Skeletal muscle tissue (tissue), 4 donors: ENCODE measurements around the gene SORL1. TPM values are rescaled to one million over a fixed set of nuclear protein-coding genes. Genes with fewer than 3 reads are reported as not detected.

Experiments used
- H3K27ac ChIP-seq: one replicate; pipeline ENCODE4 v1.7.0; 2013; ENCODE audit warnings: mild to moderate bottlenecking, low read depth, low read length, inconsistent platforms
- H3K27me3 ChIP-seq, 3 donors: one replicate each; pipeline ENCODE4 v1.7.0; 2013; ENCODE audit warnings: low read length in 3 of 3; ENCODE audit not compliant: control insufficient read depth in 3 of 3, insufficient read depth in 3 of 3
- H3K36me3 ChIP-seq, 3 donors: one replicate each; pipeline ENCODE4 v1.7.0; 2013; ENCODE audit warnings: low read length in 3 of 3; ENCODE audit not compliant: control insufficient read depth in 3 of 3, insufficient read depth in 3 of 3
- H3K4me1 ChIP-seq, 3 donors: one replicate each; pipeline ENCODE4 v1.7.0; 2013; ENCODE audit warnings: low read length in 3 of 3, mild to moderate bottlenecking in 3 of 3; ENCODE audit not compliant: control insufficient read depth in 3 of 3, insufficient read depth in 3 of 3
- H3K4me3 ChIP-seq, 3 donors: one replicate each; pipeline ENCODE4 v1.7.0; 2013; ENCODE audit warnings: low read length in 3 of 3
- H3K9ac ChIP-seq, 3 donors: one replicate each; pipeline ENCODE4 v1.7.0; 2013; ENCODE audit warnings: low read length in 3 of 3, mild to moderate bottlenecking in 3 of 3, moderate library complexity in 2 of 3, low read depth in 1 of 3
- H3K9me3 ChIP-seq, 3 donors: one replicate each; pipeline ENCODE4 v1.7.0; 2013; ENCODE audit warnings: low read length in 3 of 3; ENCODE audit not compliant: control insufficient read depth in 3 of 3
- total RNA-seq: library from RNA; depleted of rRNA; stranded (reverse); fragments of >200 nt; gene quantifications from one replicate; pipeline ENCODE4 v1.2.3, GENCODE V29; 2014
- donor health status: Osteomylitis.

SORL1 gene
- total RNA-seq, 1 donor from 2014 or later = 6.3 TPM

DNA sequence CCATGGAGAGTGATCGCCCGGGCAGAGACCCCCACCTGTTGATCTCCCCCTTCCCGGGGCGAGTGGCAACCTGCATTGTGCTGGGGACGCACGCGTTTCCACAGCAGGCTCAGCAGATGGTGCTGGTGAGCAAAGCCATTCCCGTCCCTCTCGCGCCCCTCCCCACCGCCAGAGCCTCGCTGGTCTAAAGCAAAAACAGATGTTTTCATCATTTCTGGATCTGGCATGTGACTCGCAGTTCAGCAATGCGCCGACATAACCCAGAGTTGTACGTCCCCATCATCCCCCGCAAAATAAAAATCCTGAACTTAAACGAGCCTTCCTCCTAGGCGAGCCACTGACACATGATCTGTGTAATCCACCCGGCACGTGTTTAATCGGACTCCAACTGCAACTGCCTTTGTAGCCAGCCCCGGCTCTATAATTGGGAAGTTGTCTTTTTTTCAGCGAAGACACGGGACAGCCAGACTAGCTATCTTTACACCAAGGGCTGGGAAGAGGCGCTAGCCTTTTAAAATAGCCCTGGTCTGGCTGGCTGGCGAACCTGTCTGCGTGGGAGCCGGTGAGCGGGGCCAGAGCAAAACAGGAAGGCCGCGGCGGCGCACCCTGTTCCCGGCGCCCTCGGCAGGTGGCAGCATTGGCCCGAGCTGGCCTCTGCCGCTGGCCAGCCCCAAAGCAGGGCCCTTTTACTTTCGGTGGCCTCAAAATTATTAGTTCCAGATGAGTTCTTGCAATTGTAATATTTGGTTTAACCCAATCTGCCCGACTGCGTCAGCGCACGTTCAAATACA lies 203.6 kb downstream of the SORL1 start:
- H3K4me3 ChIP-seq = peak overlapping the region; percentile 61 to 85 (median 78)
- H3K36me3 ChIP-seq = no peaks in the 10 kb centered on the region
- peak overlapping the region; percentile 78 to 87 (median 83) for H3K9ac ChIP-seq
- H3K27me3 ChIP-seq = no peaks in the 10 kb centered on the region
- H3K27ac ChIP-seq = peak overlapping the region; percentile 95
- H3K9me3 ChIP-seq = no peaks in the 10 kb centered on the region
- peaks cover 18 to 21% (median 20%) of the 10 kb centered on the region in 3 donors for H3K4me1 ChIP-seq

DNA sequence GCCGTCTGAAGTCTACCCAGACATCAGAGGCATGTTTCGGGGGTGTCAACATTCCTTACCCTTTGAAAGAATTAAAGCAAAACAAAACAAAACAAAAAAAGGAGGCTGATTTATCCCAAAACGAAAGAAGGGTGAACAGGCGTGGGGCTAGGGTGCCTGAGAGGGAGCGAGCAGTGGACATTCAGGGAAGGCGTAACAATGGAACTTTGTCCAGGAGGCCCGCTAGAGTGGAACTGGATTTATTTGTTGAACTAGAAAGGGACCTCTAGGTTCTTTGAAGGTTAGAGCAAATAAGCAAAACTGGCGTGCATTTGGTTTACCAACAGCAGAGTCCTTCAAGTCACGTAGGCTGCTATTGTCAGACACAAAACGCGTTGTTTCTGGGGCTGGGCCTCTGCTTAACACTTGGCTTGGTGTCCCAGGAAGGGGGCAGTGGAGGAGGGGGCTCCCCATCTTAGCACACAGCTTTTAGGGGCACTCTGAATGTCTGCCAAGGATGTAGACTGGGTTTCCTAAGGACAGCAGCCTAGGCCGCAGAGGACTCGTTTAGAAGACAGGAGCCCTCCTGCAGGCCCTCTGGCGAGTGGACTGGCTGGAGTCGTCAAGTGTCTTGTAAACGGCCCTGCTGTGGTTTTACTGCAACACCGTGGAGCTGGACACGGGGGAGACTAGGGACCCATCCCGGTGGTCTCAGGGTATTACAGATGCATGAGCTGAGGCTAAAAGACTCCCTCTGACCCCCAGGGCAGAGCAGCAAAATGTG lies 204.4 kb downstream of the SORL1 start:
- H3K4me3 ChIP-seq = peak overlapping the region; percentile 61 to 85 (median 78)
- H3K9me3 ChIP-seq = no peaks in the 10 kb centered on the region

DNA sequence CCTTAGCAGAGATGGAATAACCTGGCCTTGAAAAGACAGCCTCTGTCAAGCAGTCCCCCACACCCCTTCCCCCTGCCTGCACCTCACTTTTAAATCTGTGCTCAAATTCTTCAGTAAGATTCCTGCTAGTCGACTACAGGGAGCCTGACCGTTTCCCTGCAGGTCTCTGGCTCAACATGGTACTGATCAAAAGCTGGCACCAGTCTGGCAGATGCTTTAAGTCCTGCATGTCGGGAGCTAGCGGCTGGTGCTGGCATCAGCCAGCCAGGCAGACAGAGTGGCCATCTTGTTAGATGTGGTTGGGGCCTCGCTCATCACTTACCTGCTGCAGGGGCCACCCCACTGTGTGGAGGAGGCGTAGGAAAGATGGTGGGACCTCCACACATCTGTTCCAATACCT lies 205.0 kb downstream of the SORL1 start:
- no peak overlapping the region for H3K4me3 ChIP-seq
- no peaks in the 10 kb centered on the region for H3K9me3 ChIP-seq
- H3K27ac ChIP-seq = peak overlapping the region; percentile 95
- no peaks in the 10 kb centered on the region for H3K36me3 ChIP-seq
- H3K4me1 ChIP-seq = peaks cover 18 to 21% (median 20%) of the 10 kb centered on the region in 3 donors
- H3K9ac ChIP-seq = peak overlapping the region in 1 of 3 donors; percentile 87
- no peaks in the 10 kb centered on the region for H3K27me3 ChIP-seq

More for the DNA sequence above, 204.4 kb downstream of the SORL1 start:
- peaks cover 18 to 21% (median 20%) of the 10 kb centered on the region in 3 donors for H3K4me1 ChIP-seq
- peak overlapping the region; percentile 78 to 87 (median 83) for H3K9ac ChIP-seq
- H3K27ac ChIP-seq = peak overlapping the region; percentile 95
- H3K36me3 ChIP-seq = no peaks in the 10 kb centered on the region
- no peaks in the 10 kb centered on the region for H3K27me3 ChIP-seq

DNA sequence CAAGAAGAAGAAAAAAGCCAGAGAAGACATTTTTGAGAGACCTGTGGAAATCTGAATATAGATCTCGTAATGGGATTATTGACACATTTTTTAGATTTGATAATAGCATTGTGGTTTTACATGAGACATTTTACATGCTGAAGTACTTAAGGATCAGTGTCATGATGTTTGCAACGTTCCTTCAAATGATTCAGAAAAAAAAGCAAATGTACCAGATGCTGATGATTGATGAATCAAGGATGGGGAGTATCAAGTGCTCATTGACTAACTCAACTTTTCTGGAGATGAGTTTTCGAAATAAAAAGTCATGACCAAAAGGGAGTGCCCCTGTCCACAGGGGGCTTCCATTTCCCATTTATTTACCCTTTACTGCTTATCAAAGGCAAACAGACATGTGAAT lies 207.7 kb downstream of the SORL1 start:
- Histone ChIP-seq H3K36me3 (no peaks in the 10 kb centered on the region), H3K4me1 (peaks cover 18 to 21% (median 19%) of the 10 kb centered on the region in 3 donors), H3K9me3 (no peaks in the 10 kb centered on the region), H3K4me3 (no peak overlapping the region), H3K9ac (no peak overlapping the region), H3K27me3 (no peaks in the 10 kb centered on the region), H3K27ac (no peak overlapping the region)

DNA sequence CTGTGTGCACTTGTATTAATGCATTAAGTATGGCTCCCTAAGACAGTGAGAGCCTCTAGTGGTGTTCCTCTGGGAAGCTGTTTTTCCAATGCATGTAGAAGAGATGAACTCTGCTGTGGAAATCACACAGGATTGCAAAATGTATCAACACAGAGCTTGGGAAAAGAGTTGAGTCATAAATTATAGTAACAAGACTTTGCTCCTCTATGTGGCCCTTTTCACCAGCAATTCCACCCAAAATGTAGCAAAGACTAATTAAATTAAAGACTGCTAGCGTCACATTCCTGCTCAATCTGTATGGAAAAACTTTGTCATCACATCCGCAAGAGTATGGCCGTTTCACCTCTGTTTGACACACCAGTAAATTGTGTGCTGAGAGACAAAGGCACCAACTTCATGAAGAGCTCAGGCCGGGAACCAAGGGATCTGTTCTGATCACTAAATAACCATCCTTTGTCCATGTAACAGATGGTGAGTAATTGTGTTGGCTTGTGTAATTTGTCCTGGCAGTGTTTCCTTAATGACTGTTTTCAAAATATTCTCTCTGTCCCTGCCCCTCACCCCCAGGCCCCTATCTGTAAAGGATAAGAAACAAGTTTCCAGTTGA lies 209.9 kb downstream of the SORL1 start:
- no peak overlapping the region for H3K4me3 ChIP-seq
- no peaks in the 10 kb centered on the region for H3K9me3 ChIP-seq
- no peak overlapping the region for H3K9ac ChIP-seq
- H3K36me3 ChIP-seq = no peaks in the 10 kb centered on the region
- H3K27me3 ChIP-seq = peaks cover 0 to 6% (median 0%) of the 10 kb centered on the region in 3 donors
- peaks cover under 1 to 3% (median 2%) of the 10 kb centered on the region in 3 donors for H3K4me1 ChIP-seq
- no peak overlapping the region for H3K27ac ChIP-seq

DNA sequence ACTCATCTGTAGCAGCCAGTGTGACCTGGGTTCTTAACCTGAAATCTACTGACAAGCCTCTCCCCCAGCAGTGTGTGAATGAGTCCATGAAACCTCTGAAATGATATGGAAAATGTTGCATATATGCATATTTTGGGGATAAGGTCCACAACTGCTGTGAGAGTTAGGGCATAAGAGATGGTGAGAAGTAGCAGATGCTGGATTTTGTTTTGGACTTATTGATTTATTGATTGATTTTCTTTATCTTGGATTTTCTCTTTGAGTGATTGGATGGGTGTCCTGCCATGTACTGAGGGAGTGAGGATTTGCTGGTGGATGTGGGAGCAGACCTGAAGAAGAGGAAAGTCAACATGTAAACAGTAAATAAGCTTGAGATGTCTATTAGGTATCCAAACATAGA lies 212.0 kb downstream of the SORL1 start:
- Histone ChIP-seq H3K4me3 (no peak overlapping the region), H3K9me3 (no peaks in the 10 kb centered on the region), H3K36me3 (no peaks in the 10 kb centered on the region), H3K27ac (no peak overlapping the region), H3K4me1 (no peaks in the 10 kb centered on the region), H3K9ac (no peak overlapping the region), H3K27me3 (peaks cover 0 to 6% (median 0%) of the 10 kb centered on the region in 3 donors)

DNA sequence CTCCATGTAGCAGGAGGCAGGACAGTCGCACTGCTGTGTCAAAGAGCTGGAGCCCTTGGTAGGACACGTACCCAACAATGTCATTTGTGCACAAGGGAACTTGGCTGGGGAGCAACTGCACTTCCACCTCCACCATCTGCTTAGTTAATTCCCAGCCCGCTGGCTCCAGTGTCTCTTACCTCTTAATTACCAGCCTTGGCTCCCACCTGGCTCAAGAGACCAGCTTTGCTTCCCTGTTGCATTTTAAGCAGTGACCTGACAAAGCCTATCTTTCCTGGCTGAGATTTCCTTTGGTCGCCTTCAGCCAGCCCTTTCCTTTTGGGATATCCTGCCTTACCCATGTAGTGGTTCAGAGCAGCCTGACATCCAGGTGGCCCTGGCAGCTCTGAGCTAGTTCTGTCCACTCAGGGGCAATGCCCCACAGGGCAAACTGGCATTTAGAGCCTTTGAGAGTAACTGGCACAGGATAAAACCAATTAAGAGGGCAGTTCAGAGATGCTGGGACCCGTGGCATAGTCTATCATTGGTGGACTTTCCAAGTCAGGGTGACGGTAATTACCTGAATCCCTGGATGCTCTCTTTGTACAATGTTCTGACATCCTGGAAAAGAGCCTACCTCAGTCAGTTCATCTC lies 213.2 kb downstream of the SORL1 start:
- Histone ChIP-seq H3K9me3 (no peaks in the 10 kb centered on the region), H3K4me1 (no peaks in the 10 kb centered on the region), H3K36me3 (no peaks in the 10 kb centered on the region), H3K27me3 (peaks cover 0 to 6% (median 0%) of the 10 kb centered on the region in 3 donors), H3K27ac (no peak overlapping the region), H3K4me3 (no peak overlapping the region), H3K9ac (no peak overlapping the region)

DNA sequence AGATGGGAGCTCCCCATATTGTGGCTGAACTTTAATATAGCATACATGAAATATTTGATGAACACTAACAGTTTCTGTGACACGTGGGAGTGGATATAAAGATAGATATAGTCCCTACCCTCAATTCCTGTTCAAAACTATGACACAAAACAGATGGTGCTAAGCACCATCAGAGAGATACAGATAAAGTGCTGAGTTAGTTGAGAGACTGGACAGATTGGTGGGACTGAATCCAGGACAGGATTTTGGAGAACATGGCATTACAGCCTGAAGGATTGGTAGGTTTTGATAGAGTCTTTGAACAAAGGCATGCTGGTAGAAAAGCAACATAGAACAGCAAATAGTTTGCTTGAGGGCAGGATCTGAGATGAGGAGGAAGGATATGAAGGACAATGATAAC lies 215.7 kb downstream of the SORL1 start:
- Histone ChIP-seq H3K36me3 (no peaks in the 10 kb centered on the region), H3K4me3 (no peak overlapping the region), H3K27me3 (peaks cover 0 to 6% (median 0%) of the 10 kb centered on the region in 3 donors), H3K27ac (no peak overlapping the region), H3K9ac (no peak overlapping the region), H3K9me3 (no peaks in the 10 kb centered on the region), H3K4me1 (peaks cover 2 to 10% (median 7%) of the 10 kb centered on the region in 3 donors)

DNA sequence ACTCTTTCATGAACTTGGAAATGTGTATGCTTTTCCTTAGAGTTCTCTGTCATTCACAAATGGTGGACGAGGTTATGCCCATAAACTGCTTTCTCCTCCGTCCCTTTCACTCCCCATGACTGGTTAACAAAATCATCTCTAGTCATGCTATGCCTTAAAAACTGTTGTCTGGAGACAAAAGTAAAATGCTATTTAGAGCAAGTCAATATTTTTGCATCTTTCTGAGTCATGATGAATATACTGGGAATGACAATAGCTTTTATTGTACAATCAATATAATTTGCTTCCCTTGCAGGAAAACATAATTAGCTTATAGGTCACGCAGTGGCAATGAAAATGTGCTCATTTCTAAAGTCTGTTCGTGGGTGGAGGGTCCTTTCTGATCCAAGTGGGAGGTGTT lies 217.3 kb downstream of the SORL1 start:
- Histone ChIP-seq H3K9ac (no peak overlapping the region), H3K27ac (no peak overlapping the region)

More for the DNA sequence above, 217.3 kb downstream of the SORL1 start:
- Histone ChIP-seq H3K36me3 (no peaks in the 10 kb centered on the region), H3K9me3 (no peaks in the 10 kb centered on the region), H3K4me3 (no peak overlapping the region), H3K27me3 (peaks cover 0 to 6% (median 0%) of the 10 kb centered on the region in 3 donors), H3K4me1 (peaks cover 7 to 14% (median 9%) of the 10 kb centered on the region in 3 donors)
